Activated T-helper 2 cell treated with anti-CD3 and anti-CD28 coated beads, Interferon-gamma antibody, Interleukin-2, Interleukin-4, amounts not matched to agents 10 μg/mL and 5 μg/mL and 100 μg/mL, durations not matched to agents 14 hours and 24 hours and 36 hours (primary cell): ENCODE measurements around the gene RNU6-8. TPM values are rescaled to one million over a fixed set of nuclear protein-coding genes. Genes with fewer than 3 reads are reported as not detected.

Experiments used
- DNase-seq: peaks from one replicate; pipeline ENCODE4 v3.0.0; 2021; ENCODE audit warnings: low spot score
- H3K27ac Mint-ChIP-seq: one replicate; pipeline ENCODE4 v1.8.0; 2021; ENCODE audit warnings: mixed read lengths
- H3K27me3 Mint-ChIP-seq: one replicate; pipeline ENCODE4 v1.8.0; 2021; ENCODE audit warnings: low read depth, mixed read lengths
- H3K36me3 Mint-ChIP-seq: one replicate; pipeline ENCODE4 v1.8.0; 2021; ENCODE audit warnings: low read depth, mixed read lengths
- H3K4me1 Mint-ChIP-seq: one replicate; pipeline ENCODE4 v1.8.0; 2021; ENCODE audit warnings: low read depth, mixed read lengths
- H3K4me3 Mint-ChIP-seq: one replicate; pipeline ENCODE4 v1.8.0; 2021; ENCODE audit warnings: low read depth, mild to moderate bottlenecking, moderate library complexity, mixed read lengths
- H3K9me3 Mint-ChIP-seq: one replicate; pipeline ENCODE4 v1.8.0; 2021; ENCODE audit warnings: mixed read lengths
- intact Hi-C: fragments of 100-400 bp; cut with micrococcal nuclease; formaldehyde crosslinking; loops from one replicate; pipeline ENCODE4 v1.15.1; 2023
- total RNA-seq: library from RNA; stranded (reverse); gene quantifications from 2 replicates; pipeline ENCODE4 v1.2.3, GENCODE V29; 2022

The RNU6-8 gene
- total RNA-seq, 1 donor from 2014 or later: not detected

DNA sequence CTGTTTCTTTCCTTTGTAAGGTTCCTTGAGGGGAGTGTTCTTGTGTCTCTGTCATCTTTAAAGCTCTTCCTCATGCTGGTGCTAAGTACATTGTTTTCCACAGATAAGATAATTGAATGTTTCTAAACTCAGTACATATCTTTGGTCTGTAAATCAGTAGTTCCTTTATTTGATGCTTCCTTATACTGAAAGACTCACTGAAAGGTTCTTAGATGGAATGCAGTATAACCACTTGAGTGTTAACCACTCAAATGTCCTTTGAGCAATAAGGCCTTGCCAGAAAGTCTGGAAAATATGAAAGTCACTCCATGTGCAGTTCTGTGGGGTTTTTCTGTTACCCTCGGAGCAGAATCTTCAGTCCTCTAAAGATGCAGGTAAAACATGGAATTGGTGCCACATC, 23.0 kb upstream of the RNU6-8 start:
- Mint-ChIP-seq H3K9me3 (no peaks in the 10 kb centered on the region), H3K36me3 (no peaks in the 10 kb centered on the region), H3K27ac (no peak overlapping the region), H3K4me3 (no peak overlapping the region), H3K27me3 (peaks cover 22% of the 10 kb centered on the region), H3K4me1 (no peaks in the 10 kb centered on the region)
- no peak for DNase-seq
- intact Hi-C loops: no loop called here

DNA sequence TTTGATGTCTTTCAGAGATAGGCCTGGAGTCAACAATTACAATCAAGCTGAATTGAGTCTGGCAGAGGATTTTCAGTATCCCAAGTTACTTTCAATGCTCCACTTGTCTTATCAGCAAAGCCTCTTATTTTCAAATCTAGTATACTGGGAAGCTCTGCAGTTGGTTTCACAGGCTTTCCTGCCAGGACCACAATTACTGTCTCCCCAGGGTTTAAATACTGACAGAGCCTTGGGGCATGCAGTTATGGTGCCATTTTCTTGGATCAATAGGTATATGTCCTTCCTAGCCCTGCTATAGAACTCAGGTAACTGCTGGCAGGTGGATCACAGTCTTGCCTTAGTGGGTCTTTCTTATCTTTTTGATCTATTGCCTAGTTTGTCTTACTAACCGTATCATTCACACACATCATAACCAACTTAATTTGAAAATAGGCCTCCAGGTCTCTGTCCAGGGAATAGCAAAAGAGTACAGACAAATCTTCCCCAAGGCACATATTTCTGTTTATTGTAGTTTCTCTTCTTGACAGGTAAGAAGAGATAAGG, 22.4 kb upstream of the RNU6-8 start:
- Mint-ChIP-seq H3K9me3 (no peaks in the 10 kb centered on the region), H3K27me3 (peaks cover 22% of the 10 kb centered on the region), H3K27ac (no peak overlapping the region), H3K36me3 (no peaks in the 10 kb centered on the region), H3K4me1 (no peaks in the 10 kb centered on the region), H3K4me3 (no peak overlapping the region)
- intact Hi-C loops: no loop called here
- no peak for DNase-seq

DNA sequence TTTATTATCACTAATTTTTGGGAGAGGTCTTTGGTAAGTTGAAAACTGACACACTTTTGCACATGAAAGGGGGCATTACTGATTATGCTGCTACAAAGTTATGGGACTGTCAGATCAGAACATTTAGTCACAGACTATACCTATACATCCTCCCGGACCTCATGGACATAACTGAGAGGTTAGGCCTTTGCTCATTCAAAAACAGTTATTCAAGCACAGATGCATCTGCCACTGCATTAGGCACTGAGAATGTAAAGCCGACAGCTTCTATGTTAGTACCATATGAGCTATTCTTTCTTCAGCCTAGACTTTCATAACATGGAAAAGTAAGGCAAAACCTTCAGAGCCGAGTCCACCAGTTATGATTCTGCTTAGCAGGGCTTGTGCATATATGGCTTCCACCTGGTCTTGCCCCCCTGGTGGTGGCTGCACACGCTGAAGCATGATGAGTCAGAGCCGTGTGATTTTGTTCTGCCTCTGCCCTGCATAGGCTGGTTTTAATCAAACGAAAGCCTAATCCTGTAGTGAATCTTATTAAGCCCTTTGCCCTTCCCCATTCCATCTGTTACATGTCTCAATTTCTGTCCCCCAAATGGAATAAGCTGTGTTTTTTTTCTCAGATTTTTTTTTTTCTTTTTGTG, 21.8 kb upstream of the RNU6-8 start:
- H3K27ac Mint-ChIP-seq: no peak overlapping the region
- H3K36me3 Mint-ChIP-seq: no peaks in the 10 kb centered on the region
- intact Hi-C loops: no loop called here
- no peak for DNase-seq
- no peaks in the 10 kb centered on the region for H3K9me3 Mint-ChIP-seq
- H3K4me1 Mint-ChIP-seq: no peaks in the 10 kb centered on the region
- H3K4me3 Mint-ChIP-seq: no peak overlapping the region
- peaks cover 21% of the 10 kb centered on the region for H3K27me3 Mint-ChIP-seq

DNA sequence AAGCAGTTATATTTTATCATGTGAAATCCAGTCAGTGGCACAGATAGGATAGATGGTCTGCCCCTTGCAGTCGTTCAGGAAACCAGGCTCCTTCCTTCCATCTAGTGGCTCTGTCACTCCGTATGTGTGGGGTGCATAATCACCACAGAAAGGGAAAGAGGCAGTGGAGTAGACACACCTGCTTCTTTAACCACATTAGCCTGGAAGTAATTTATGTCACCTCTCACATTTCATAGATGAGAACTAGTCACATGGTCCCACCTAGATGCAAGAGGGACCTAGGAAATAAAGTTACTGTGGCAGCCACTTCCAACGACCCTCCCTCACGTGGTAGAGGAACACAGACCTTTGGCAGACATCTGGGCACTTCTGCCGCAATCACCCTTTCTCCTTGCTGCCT, 14.2 kb upstream of the RNU6-8 start:
- no peak overlapping the region for H3K27ac Mint-ChIP-seq
- H3K4me3 Mint-ChIP-seq: no peak overlapping the region
- no peak for DNase-seq
- H3K4me1 Mint-ChIP-seq: no peaks in the 10 kb centered on the region
- intact Hi-C loops: no loop called here
- peaks cover 12% of the 10 kb centered on the region for H3K27me3 Mint-ChIP-seq
- no peaks in the 10 kb centered on the region for H3K36me3 Mint-ChIP-seq
- H3K9me3 Mint-ChIP-seq: no peaks in the 10 kb centered on the region

DNA sequence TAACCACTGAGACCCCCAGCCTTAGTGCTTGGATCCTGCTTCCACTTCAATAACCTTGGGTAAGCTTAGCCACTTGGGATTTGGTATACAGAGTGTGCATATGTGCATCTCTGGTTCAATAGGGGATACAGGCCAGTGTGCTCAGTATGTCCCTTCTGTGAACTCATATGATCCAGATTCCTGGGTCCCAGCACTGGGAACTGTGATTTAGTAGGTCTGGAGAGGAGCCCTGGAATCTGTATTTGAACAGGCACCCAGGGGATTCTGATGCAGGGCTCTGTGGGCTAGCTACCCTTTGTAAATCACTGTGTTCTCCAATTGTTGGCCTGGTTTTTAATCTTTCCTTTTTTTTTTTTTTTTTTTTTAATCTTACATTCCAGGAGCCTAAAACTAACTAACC, 9.8 kb upstream of the RNU6-8 start:
- Mint-ChIP-seq H3K4me1 (no peaks in the 10 kb centered on the region), H3K4me3 (no peak overlapping the region), H3K27me3 (peaks cover 15% of the 10 kb centered on the region), H3K27ac (no peak overlapping the region), H3K9me3 (no peaks in the 10 kb centered on the region), H3K36me3 (no peaks in the 10 kb centered on the region)
- intact Hi-C loops: no loop called here
- no peak for DNase-seq

DNA sequence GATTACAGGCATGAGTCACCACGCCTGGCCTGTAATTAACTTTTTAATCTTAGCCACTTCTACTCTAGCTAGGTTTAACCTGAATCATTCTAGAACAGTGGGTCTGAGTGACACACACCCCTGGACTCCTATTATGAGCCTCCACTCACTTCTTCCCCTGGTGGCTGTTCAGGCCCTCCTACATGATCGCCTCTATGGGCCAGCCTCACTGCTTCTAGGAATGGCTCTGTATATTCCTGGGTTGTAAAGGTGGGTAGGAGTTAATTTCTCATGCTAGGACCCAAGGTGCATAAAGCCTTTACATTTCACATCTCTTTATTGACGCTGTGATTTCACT, 8.0 kb upstream of the RNU6-8 start:
- Mint-ChIP-seq H3K27me3 (peaks cover 23% of the 10 kb centered on the region), H3K27ac (no peak overlapping the region), H3K4me1 (peaks cover 6% of the 10 kb centered on the region), H3K4me3 (no peak overlapping the region), H3K9me3 (no peaks in the 10 kb centered on the region), H3K36me3 (no peaks in the 10 kb centered on the region)
- DNase-seq: no peak
- intact Hi-C loops: no loop called here

DNA sequence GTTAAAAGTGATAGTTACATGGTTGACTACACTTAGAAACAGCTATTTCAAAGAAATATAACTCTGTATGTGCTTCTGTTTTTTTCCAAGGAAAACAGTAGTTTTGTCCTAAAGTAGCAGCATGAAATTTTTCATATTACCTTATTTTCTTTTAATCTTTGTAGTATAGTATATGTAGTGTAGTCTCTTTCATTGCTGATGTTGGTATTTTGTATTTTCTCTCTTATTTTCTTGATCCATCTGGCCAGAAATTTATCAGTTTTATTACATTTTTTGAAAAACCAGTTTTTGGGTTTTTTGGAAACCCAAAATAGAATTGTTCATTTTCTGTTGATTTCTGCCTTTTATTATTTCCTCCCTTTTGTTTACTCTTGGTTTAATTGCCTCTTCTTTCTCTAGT, 6.4 kb upstream of the RNU6-8 start:
- no peak for DNase-seq
- H3K27ac Mint-ChIP-seq: no peak overlapping the region
- H3K9me3 Mint-ChIP-seq: no peaks in the 10 kb centered on the region
- peaks cover 28% of the 10 kb centered on the region for H3K27me3 Mint-ChIP-seq
- no peak overlapping the region for H3K4me3 Mint-ChIP-seq
- intact Hi-C loops: loop anchor here (10.0 kb wide), 2 partner anchors 645 to 825 kb away; partner anchors contain the start of gene NUBPL
- no peaks in the 10 kb centered on the region for H3K36me3 Mint-ChIP-seq
- peaks cover 13% of the 10 kb centered on the region for H3K4me1 Mint-ChIP-seq

DNA sequence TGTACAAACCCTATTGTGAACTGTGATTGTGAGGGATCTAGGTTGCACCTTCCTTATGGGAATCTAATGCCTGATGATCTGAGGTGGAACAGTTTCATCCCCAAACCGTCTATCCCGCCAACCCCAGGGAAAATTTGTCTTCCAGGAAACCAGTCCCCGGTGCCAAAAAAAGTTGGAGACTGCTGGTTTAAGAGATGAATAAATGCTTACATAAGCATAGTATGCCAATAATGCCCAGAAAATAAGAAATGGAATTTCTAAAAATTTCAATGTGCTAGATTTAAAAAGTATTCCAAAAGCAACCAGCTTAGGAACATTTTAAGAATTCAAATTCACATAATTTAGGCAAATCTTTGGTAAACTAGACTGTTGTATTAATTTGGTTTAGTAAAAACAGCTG, 5.4 kb upstream of the RNU6-8 start:
- Mint-ChIP-seq H3K4me1 (peaks cover 20% of the 10 kb centered on the region), H3K4me3 (no peak overlapping the region), H3K36me3 (no peaks in the 10 kb centered on the region), H3K9me3 (no peaks in the 10 kb centered on the region), H3K27me3 (peaks cover 33% of the 10 kb centered on the region), H3K27ac (no peak overlapping the region)
- intact Hi-C loops: loop anchor here (10.0 kb wide), 2 partner anchors 644 to 824 kb away; partner anchors contain the start of gene NUBPL
- no peak for DNase-seq

DNA sequence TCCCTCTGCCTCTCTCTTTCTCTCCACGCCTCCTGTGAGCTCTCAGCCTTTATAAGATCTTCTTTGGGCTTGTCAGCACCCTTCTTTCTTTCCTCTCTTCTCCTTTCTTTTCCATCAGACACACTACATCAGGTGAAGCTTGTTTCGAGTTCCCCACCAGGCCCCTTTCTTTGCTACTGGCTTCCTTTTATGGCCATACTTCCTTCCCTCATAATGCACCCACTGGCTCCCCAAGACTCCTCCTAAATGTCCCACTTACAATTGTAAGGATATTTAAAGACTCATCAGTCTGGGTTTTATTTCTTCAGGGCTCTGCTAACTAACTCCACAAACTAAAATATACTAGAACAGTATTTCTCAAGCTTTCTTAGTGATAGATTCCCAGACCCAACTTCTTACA, 3.5 kb upstream of the RNU6-8 start:
- no peak for DNase-seq
- Mint-ChIP-seq H3K9me3 (no peaks in the 10 kb centered on the region), H3K27me3 (peaks cover 33% of the 10 kb centered on the region), H3K4me3 (no peak overlapping the region), H3K36me3 (no peaks in the 10 kb centered on the region), H3K27ac (no peak overlapping the region), H3K4me1 (peaks cover 33% of the 10 kb centered on the region)
- intact Hi-C loops: loop anchor here (10.0 kb wide), 2 partner anchors 642 to 822 kb away; partner anchors contain the start of gene NUBPL

DNA sequence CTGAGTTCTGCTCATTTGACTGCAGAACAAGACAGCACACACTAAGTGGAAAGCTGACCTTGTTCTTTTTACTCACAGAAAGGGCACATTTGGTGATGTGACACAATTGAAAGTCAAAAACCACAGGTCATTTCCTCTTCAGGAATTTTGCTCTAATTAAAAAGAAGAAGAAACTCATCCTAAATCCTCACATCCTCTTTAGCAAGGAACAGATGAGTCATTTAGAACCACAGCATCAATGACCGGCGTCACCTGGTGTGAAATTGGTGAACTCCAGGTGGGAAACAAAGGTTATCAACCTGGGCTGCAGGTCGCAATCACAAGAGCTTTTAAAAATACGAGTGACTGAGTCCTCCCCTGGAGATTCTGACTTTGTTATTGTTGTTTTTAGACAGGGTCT, 2.9 kb upstream of the RNU6-8 start:
- intact Hi-C loops: loop anchor here (10.0 kb wide), 2 partner anchors 641 to 821 kb away; partner anchors contain the start of gene NUBPL
- no peak overlapping the region for H3K4me3 Mint-ChIP-seq
- no peak overlapping the region for H3K27ac Mint-ChIP-seq
- no peak for DNase-seq
- H3K4me1 Mint-ChIP-seq: peaks cover 35% of the 10 kb centered on the region
- H3K9me3 Mint-ChIP-seq: no peaks in the 10 kb centered on the region
- H3K27me3 Mint-ChIP-seq: peaks cover 33% of the 10 kb centered on the region
- H3K36me3 Mint-ChIP-seq: no peaks in the 10 kb centered on the region

DNA sequence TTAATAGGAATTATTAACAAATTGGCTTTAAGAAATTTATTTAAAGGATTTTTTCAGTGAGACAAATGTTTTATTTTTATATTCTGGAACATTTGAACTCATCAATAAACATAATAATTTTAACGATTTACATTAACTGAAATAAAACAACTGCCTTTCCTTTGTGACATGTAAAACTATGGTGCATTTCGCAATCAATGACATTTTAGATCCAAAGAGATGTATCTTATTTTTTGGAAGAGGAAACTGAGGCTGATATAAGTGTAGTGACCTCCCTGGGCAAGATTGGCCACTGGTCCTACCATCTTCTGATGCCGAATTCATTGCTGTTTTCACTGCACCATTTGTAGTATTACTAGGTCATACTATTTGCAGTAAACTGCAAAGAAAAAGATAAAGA, 2.5 kb upstream of the RNU6-8 start:
- H3K27ac Mint-ChIP-seq: no peak overlapping the region
- H3K9me3 Mint-ChIP-seq: no peaks in the 10 kb centered on the region
- intact Hi-C loops: loop anchor here (10.0 kb wide), 2 partner anchors 641 to 821 kb away; partner anchors contain the start of gene NUBPL
- DNase-seq: no peak
- H3K4me3 Mint-ChIP-seq: no peak overlapping the region
- peaks cover 37% of the 10 kb centered on the region for H3K4me1 Mint-ChIP-seq
- peaks cover 33% of the 10 kb centered on the region for H3K27me3 Mint-ChIP-seq
- no peaks in the 10 kb centered on the region for H3K36me3 Mint-ChIP-seq

DNA sequence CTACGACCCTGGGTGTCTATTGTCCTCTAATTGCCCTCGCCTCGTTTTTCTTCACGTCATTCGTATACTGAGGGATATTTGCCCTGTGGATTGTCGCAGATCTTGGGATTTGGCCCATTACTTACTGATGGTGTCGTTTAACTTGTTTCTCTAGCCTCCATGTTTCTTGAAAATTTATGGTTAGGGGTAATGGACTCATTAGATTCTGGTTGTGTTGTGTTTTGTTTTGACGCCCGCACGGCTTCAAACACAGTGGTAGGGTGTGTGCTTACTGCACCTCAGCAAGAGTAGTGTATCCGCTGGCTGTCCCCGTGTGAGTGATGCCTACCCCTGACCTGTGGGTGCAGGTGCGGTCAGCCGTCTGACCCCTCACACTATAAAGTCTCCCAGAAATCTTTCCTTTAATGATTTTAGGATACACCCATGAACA, 874 bp upstream of the RNU6-8 start:
- no peaks in the 10 kb centered on the region for H3K9me3 Mint-ChIP-seq
- no peaks in the 10 kb centered on the region for H3K36me3 Mint-ChIP-seq
- peak overlapping the region; percentile 88 for H3K4me3 Mint-ChIP-seq
- intact Hi-C loops: loop anchor here (1.0 to 10.0 kb wide), 8 partner anchors 55 to 1177 kb away; partner anchors contain the start of genes AP4S1, DTD2, HECTD1 and NUBPL
- no peak for DNase-seq
- H3K27me3 Mint-ChIP-seq: peaks cover 24% of the 10 kb centered on the region
- peak overlapping the region; percentile 70 for H3K27ac Mint-ChIP-seq
- peaks cover 39% of the 10 kb centered on the region for H3K4me1 Mint-ChIP-seq

DNA sequence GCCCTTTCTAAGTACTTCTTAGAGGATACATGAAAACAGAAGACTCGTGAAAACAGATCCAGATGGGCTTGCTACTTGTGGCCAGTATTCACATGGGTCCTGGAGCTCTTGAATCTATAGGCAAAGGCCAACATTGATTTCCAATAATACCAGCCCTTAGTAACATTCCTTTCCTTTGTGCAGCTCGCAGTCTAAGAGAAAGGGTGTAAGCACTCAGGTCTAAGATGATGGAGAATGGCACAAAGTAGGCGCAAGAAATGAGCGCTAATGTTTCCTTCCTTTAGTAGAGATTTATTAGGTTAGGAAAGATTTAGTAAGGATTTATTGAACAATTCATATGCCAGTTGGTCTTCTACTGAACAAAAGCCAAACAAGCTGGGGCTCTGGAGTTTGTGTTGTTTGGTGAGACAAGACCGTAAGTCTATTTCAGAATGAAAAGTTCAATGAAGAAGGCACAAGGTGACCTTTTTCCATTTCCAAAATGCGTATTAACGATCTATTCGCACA, 525 bp downstream of the RNU6-8 start:
- DNase-seq: no peak
- Mint-ChIP-seq H3K4me1 (peaks cover 42% of the 10 kb centered on the region), H3K27ac (peak overlapping the region; percentile 97), H3K27me3 (peaks cover 16% of the 10 kb centered on the region), H3K4me3 (peak overlapping the region; percentile 88), H3K36me3 (no peaks in the 10 kb centered on the region), H3K9me3 (no peaks in the 10 kb centered on the region)
- intact Hi-C loops: loop anchor here (2.0 to 10.0 kb wide), 7 partner anchors 56 to 1175 kb away; partner anchors contain the start of genes AP4S1, DTD2, HECTD1 and NUBPL
